Testis (tissue), 2 donors: ENCODE data around the gene CSNK1E.

Experiments used
- CTCF ChIP-seq, 3 experiments: fragments of 450-650 bp in 2 of 3; fragments of 200-600 bp in 1 of 3; sonication (generic) in 1 of 3; IDR thresholded peaks; one replicate each; pipeline ENCODE4 v1.5.1; 2016 to 2019; ENCODE audit warnings: antibody characterized with exemption in 3 of 3, mild to moderate bottlenecking in 2 of 3, moderate library complexity in 1 of 3
- POLR2A ChIP-seq: fragments of 450-650 bp; IDR thresholded peaks from one replicate; pipeline ENCODE4 v1.6.1; 2017; ENCODE audit warnings: antibody characterized with exemption, mild to moderate bottlenecking, moderate library complexity

- TF ChIP-seq CTCF (IDR thresholded peaks at IDR 0.05) (no peak), POLR2A (no peak)
Observed at GRCh38 chr22:38282397-38282796, 34.8 kb downstream of the CSNK1E start.
